Measurements from ENCODE around the gene FBXO22. TPM values are rescaled to one million over a fixed set of nuclear protein-coding genes. Genes with fewer than 3 reads are reported as not detected.
"Not testable (repeated sequence)": the region's sequence is repeated elsewhere in the genome, so short reads cannot be mapped to it uniquely, and the experiment has no call there.

FBXO22 gene
- 10 to 100 TPM in 10 of 12 donors, 1 to 10 TPM in 1, not detected in 1; 5.6 to 31.4 (median 23.6) TPM for polyA plus RNA-seq (ENCODE audit: insufficient read length in 12 of 12)
- long read RNA-seq, donor 1, full-length matches to known transcripts = 7 of 7 reads
- long read RNA-seq, donor 1, partial matches to known transcripts = 0 of 7 reads
- long read RNA-seq, donor 1, other reads (novel, unspliced or antisense) = 0 of 7 reads
- long read RNA-seq, donor 2, full-length matches to known transcripts = 7 of 7 reads
- long read RNA-seq, donor 2, partial matches to known transcripts = 0 of 7 reads
- long read RNA-seq, donor 2, other reads (novel, unspliced or antisense) = 0 of 7 reads
- long read RNA-seq, donor 3, full-length matches to known transcripts = 1 of 1 reads
- long read RNA-seq, donor 3, partial matches to known transcripts = 0 of 1 reads
- long read RNA-seq, donor 3, other reads (novel, unspliced or antisense) = 0 of 1 reads
- long read RNA-seq, donor 4, full-length matches to known transcripts = 2 of 2 reads
- long read RNA-seq, donor 4, partial matches to known transcripts = 0 of 2 reads
- long read RNA-seq, donor 4, other reads (novel, unspliced or antisense) = 0 of 2 reads
- long read RNA-seq, donor 5, full-length matches to known transcripts = 6 of 12 reads
- long read RNA-seq, donor 5, partial matches to known transcripts = 6 of 12 reads
- long read RNA-seq, donor 5, other reads (novel, unspliced or antisense) = 0 of 12 reads
- long read RNA-seq, donor 6, full-length matches to known transcripts = 2 of 2 reads
- long read RNA-seq, donor 6, partial matches to known transcripts = 0 of 2 reads
- long read RNA-seq, donor 6, other reads (novel, unspliced or antisense) = 0 of 2 reads
- long read RNA-seq, donor 7, full-length matches to known transcripts = 1 of 1 reads
- long read RNA-seq, donor 7, partial matches to known transcripts = 0 of 1 reads
- long read RNA-seq, donor 7, other reads (novel, unspliced or antisense) = 0 of 1 reads
- long read RNA-seq, donor 8, full-length matches to known transcripts = 9 of 9 reads
- long read RNA-seq, donor 8, partial matches to known transcripts = 0 of 9 reads
- long read RNA-seq, donor 8, other reads (novel, unspliced or antisense) = 0 of 9 reads
- long read RNA-seq, donor 9, full-length matches to known transcripts = 2 of 2 reads
- long read RNA-seq, donor 9, partial matches to known transcripts = 0 of 2 reads
- long read RNA-seq, donor 9, other reads (novel, unspliced or antisense) = 0 of 2 reads
- long read RNA-seq, donor 10, full-length matches to known transcripts = 5 of 5 reads
- long read RNA-seq, donor 10, partial matches to known transcripts = 0 of 5 reads
- long read RNA-seq, donor 10, other reads (novel, unspliced or antisense) = 0 of 5 reads
- long read RNA-seq, donor 11, full-length matches to known transcripts = 4 of 4 reads
- long read RNA-seq, donor 11, partial matches to known transcripts = 0 of 4 reads
- long read RNA-seq, donor 11, other reads (novel, unspliced or antisense) = 0 of 4 reads

DNA sequence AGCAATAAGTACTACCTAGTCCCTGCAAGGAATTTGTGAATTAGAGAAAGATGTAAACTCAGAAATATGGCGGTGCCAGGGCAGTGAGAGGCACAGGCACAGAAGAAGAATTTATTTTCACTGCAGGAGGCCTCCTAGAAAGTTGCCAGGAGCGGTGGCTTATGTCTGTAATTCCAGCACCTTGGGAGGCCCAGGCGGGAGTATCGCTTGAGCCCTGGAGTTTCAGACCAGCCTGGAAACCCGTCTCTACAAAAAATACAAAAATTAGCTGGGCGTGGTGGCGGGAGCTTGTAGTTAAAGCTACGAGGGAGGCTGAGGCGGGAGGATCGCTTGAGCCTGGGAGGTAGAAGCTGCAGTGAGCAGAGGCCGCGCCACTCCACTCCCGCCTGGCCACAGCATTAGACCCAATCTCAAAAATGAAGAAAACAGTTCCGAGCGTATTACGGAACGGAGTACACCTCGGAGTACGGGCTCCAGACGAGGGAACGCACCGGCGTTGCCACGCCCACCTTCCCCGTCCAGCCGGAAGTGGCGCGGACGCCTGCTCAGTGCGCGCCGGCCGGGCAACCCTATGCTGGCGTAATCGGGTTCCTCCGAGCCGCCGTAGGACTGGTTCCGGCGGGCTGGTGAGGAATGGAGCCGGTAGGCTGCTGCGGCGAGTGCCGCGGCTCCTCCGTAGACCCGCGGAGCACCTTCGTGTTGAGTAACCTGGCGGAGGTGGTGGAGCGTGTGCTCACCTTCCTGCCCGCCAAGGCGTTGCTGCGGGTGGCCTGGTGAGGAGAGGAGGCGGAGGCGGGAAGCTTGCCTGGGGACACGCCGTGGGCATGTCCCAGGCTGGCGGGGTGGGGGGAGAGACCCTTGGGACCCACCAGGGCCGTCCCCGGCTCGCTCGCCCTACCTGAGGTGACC is at the start of gene FBXO22:
Gene FBXO22, plus strand, starts transcription at position 548 of the 909 bp plus-strand sequence. Its CDS starts 86 bp downstream, at position 634.
- peak; percentile 91 for DNase-seq

DNA sequence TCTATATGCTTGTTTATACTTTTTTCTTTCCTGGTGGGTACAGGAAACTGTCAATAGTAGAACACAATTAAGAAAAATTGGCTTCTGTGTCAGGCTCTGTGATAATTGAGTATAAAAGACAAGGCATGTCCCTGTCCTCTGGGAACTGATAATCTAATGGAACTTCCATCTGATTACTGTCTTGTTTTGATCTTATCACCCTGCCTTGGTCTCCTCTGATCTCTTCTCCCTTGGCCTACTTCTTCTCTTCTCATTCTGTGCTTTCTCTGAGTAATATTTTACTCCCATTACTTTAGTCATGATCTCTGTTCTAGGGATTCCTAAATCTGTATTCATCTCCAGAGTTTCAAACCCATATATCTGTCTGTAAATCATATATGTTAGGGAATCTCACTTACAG is 45.8 kb upstream of the FBXO22 start:
- no peak for DNase-seq

DNA sequence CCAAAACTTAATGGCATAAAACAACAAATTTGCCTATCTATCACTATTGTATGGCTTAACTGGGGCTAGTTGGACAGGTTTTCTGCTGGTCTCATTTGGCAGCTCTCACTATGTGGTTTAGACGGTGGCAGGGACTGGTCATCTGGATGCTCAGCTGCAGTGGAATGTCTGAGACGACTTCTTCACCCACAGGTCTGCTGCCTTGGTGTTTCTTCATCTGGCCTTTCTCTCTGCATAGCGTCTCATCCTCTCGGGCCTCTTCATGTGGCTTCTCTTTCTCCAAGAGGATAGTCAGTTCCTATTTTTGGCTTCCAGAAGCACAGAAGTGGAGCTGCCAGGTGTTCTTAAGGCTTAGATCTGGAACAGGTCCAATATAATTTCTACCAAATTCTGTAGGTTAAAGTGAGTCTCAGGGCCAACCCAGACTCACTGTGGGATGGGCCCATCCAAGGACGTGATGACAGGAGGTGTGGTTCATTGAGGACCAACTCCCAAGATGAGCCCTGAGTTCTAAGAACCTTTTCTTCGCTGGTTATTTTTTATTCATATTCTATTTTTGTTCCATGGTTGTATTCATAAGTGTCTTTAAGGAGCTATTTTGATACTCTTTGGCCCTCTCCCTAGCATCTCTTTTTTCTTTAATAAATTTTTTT is 41.8 kb upstream of the FBXO22 start:
- no peak for DNase-seq

DNA sequence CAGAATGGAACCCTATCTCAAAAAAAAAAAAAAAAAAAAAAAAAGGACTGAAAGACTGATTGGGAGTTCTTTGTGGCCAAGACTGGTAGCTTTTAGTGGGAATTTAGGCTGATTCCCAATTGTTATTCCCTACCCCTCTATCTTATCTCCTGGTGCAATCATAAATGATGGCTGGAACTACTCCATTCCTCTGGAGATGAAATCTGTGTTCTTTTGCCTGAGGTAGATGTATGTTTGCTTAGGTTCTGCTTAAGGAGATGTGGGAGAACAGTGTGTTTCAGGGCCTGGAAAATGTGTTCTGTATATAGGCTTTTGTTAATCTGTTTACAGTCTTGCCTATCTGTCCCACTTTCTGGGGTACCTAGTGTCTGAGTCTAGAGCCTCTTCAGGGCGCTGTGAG is 40.9 kb upstream of the FBXO22 start:
- no peak for DNase-seq

DNA sequence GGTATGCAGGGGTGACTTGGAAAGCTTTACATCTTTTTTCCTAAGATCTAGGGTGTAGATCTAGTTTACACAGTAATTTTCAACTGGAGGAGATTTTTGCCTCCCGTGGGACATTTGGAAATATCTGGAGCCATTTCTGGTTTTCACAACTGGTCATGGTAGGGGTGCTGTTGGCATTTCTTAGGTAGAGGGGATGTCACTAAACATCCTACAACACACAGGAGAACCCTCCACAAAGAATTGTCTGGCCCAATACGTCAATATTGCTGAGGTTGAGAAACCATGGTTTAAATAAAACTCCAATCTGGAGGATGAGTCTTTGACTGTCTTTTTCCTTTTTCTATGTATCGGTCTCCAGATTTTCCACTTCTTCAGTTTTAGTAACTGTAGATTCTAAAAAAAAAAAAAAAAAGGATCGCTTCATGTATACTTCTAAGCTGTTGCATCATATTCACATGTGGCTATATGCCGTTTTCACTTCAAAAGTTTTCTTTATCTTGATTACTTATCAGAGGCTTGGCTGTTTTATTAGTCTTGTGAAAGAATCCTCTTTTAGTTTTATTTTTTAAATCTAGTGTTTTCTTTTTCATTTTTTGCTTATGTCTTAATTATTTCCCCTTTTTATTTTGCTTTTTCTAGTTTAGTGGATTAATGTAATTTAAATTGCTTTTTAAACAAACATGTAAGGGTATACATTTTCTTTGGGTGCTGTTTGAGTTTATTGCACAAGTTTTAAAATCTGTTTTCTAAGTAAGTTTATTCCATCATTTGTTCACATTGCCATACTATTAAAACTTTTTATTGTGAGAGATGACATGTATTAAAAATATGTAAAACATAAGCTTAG is 39.2 kb upstream of the FBXO22 start:
- DNase-seq = no peak

DNA sequence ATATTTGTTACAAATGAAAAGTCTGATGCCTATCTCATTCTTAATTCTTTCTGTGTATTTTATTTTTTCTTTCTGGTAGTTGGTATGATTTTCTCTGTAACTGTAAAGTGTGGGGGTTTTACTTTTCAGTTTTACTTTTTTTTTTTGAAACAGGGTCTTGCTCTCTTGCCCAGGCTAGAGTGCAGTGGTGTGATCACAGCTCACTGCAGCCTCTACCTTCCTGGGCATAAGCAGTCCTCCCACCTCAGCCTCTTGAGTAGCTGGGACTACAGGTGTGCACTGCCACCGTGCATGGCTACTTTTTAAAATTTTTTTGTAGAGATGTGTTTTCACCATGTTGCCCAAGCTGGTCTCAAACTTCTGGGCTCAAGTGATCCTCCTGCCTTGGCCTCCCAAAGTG is 37.6 kb upstream of the FBXO22 start:
- DNase-seq = not testable (repeated sequence)

DNA sequence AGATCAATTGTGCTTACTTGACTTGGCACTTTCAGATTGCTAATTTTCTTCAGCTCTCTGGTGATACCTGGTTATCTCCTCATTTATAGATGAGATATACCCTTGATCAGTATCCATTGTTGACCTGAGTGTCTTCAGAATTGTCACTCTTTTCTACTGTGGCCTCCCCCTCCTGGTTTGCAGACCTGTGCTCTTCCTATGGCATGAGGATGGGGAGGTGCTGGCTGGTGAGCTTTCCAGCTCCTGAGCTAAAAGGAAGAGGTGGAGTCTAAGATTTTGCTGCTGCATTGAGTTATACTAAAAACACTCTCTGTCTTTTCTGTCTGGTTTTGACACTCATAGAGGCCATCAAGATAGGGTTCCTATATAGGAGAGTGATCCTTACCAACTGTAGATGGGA is 36.8 kb upstream of the FBXO22 start:
- no peak for DNase-seq

DNA sequence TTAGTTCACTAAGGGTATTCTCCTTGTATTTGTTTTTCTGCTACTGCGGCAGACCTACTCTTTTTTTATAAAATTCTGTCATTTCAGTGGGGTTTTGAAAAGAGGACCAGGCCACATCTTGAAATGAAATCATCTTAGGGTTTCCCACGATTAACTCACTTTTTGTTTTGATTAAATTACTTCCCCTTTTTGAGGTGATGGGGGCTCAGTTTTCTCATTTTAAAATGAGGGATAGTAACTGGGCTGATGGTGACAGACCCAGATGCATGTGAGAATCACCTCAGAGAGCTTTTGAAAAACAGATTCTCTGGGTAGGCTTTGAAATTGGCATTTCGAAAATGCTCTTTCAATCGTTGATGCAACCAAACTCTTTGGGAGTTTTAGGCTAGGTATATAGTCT is 36.2 kb upstream of the FBXO22 start:
- DNase-seq = no peak

DNA sequence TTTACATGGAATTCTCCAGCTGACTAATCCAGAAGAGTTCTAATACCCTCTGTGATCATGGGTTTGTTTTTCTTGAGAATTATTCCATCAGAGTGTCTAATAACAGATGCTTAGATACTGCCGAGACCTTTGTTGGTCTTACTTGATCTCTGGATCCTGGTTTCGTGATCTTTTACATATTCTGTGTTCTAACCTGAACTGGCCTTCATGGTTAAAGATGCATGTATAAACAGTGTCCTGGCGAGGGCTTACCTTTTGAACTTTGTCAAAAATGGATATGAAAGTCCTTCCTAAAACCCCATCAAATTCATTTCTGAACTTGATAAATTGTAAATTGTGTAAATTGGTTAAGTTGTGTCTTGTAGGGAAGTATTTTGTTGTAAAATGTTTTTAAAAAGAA is 35.7 kb upstream of the FBXO22 start:
- DNase-seq = no peak

DNA sequence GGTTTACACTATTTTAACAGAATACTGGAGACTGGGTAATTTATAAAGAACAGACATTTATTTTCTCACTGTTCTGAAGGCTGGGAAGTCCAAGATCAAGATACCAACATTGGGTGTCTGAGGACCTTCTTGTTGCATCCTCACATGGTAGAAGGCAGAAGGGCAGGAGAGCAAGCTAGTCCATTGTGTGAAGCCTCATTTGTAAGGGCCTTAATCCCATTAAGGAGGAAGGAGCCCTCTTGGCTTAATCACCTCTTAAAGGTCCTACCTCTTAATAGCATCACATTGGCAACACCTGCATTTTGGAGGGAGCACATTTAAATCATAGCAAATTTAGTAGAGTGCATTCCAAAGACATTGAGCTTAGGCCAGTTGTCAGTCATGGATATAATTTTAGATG is 34.2 kb upstream of the FBXO22 start:
- DNase-seq = no peak

DNA sequence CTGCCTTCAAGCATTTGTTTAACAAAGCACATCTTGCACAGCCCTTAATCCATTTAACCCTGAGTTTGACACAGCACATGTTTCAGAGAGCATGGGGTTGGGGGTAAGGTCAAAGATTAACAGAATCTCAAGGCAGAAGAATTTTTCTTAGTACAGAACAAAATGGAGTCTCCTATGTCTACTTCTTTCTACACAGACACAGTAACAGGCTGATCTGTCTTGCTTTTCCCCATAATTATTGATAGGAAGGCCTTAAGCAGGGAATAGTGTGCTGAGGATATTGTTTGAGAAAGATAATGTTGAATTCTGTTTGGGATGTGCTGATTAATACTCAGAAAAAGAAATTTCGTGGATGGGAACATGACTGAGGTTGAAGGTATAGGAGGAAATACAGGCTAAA is 32.1 kb upstream of the FBXO22 start:
- not testable (repeated sequence) for DNase-seq

DNA sequence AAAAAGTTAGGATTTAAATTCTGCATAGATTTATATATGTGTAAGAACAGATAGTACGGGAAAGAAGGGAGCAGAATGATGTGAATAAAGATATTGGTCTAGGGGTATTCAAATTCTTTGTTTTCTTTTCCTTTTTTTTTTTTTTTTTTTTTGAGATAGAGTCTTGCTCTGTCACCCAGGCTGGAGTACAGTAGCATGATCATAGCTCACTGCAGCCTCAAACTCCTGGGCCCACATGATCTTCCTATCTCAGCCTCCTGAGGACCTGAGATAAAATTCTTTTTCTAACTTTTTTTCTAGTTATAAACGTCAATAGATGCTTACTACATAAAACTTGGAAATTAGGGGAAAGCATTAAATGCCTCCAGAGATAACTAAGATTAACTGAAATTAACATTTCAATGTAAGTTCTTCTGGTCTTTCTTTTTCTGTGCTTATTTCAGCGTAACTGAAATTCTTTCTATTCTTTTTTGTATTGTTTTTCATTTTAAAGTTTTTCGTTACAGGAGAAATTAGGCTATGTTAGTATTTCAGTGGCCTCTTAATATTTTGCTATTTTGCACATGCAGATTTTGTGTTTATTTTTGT is 31.2 kb upstream of the FBXO22 start:
- no peak for DNase-seq

DNA sequence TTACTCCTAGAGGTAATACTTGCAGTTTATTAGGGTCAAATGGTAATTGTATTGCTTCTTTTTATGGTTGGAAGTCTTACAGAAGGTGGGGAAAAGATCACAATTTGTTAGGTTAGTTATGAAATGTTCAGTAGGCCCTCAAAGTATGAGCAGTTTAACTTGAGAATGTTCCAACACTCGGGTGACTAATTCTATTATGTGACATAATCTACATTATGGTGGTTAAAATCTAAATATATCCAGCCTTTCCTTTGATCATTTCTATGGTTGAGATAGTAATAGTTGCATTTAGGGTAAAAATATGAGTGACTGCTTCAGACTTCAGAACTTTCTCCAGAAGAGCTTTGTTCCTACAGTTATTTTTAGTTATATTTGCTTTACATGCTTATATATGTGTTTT is 19.6 kb upstream of the FBXO22 start:
- DNase-seq = no peak

DNA sequence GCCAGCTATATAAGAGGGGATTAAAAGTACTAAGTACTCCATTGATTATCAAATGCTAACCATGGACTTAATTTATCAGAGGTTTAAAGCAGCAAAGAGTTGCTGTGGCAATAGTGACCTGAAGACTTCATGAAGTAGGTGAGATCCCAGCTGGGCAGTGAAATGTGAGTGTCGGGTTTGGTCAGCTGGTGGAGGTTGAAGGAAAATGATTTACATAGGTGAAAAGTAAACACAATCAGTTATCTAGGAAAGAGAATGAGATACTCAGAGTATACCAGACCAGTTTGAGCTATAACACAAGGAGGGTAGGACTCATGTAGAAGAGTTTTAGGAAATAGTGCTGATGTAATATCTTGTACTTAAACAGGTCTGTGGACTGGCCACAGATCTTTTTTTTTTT is 16.5 kb upstream of the FBXO22 start:
- no peak for DNase-seq

DNA sequence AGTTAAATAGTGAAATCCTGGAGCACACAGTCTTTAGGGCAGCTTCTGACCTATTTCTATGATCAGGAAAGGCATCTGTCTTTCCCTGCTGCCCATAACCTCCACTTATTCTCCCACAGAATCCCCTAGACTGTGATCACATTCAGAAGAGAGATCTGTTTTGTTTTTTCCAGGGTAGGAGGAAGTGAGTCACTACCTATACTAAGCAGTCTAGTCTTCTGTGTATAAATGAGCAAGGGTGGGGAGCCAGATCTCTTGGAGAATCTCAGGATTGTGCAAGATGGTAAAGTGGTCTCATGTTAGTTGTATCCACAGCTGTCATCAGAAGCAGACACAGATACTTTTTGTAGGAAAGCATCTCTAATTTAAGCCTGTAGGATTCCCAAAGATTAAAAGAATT is 11.8 kb upstream of the FBXO22 start:
- no peak for DNase-seq

DNA sequence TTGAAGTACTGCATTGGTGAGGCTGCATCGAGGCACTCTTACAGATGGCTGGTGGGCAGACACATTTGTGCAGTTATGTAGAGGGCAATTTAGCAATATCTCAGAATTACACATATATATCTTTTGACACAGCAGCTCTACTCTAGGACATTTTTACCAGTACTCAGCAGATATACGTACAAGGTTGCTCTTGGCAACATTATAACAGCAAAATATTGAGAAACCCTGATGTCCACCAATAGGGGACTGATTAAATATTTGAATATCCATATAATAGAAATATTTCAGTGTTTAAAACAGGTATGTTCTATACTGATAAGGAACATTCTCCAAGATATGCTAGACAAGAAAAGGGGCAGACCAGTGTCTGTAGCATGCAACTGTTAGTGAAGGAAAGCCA is 7.9 kb upstream of the FBXO22 start:
- DNase-seq = no peak

DNA sequence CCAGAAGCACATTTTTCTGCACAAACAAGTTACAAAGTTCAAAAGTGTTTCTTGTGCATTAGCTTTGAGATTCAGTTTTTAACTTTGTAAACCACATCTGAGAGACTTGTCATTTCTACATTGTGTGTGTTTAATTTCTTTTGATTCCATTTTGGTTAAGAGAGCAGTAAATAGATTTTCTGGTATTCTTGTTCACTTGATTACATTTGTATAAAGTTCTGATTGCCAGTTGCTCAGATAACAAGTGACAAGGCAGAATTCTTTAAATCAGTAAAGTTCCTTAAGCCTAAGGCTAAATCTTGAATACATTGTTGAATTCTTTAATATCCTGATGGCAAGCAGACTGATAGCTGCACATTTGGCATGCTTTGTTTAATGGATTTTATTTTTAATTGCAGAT is 3.1 kb upstream of the FBXO22 start:
- DNase-seq = no peak

DNA sequence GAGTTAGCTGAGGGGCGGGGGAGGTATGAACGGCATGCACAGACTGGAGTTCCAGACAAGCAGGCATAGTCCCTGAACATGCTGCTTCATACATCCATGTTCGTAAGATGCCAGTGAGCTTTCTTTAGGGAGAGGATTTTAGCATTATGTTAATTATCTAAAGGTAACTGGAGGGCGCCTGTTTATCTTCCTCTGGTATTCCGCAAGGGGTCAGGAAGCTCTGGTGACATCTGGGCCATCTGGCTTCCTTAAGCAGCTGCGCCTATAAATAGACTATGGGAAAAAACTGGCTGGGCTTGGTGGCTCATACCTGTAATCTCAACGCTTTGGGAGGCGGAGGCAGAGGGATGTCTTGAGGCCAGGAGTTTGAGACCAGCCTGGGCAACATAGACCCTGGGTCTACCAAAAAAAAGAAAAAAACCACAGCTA is 1.5 kb upstream of the FBXO22 start:
- no peak for DNase-seq

DNA sequence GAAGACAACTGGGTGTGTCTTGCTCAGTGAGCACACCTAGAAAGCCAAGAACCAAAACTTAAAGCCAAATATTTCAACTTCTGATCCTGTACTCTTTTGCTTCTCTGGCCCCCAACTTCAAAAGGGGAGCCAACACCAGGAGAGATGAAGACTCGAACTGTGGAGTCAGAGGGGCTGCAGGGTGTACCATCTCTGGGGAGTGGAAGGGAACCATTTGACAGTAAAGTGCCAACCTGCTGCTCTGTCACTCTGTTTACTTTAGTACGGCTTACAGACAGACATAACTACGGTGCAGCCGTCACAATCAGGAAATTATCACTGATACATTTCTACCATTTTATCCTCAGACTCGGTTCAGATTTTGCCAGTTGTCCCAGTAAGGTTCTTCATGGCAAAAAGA is 1.6 kb downstream of the FBXO22 start:
- no peak for DNase-seq

All from muscle of arm (tissue), 14 donors.